PC-3 (cell line): ENCODE data around the gene ADGRG6. TPM values are rescaled to one million over a fixed set of nuclear protein-coding genes. Genes with fewer than 3 reads are reported as not detected.

Source experiments
- ATAC-seq: fragments of 200-7000 bp; cut with Tn5 transposase; 2 replicates; pipeline ENCODE4 v1.9.1; 2020; ENCODE audit warnings: mild to moderate bottlenecking, moderate library complexity
- BruUV-seq: library from RNA; stranded (reverse); fragments of 400-500 nt; replicated peaks from 2 replicates; lab custom pipeline; 2021; lab: Mats Ljungman, UMichigan
- CTCF ChIA-PET: fragments of 300-600 bp; sonication (Branson Sonifier 250); formaldehyde crosslinking; loops from one replicate; lab custom pipeline; 2022; ENCODE audit warnings: antibody characterized with exemption; lab: Charles Lee
- POLR2A ChIA-PET: fragments of 300-600 bp; sonication (Branson Sonifier 250); formaldehyde crosslinking; loops from one replicate; lab custom pipeline; 2022; ENCODE audit warnings: antibody characterized with exemption; ENCODE audit not compliant: unreplicated experiment; lab: Charles Lee
- DNase-seq: peaks from one replicate; pipeline ENCODE4 v3.0.0-alpha.2; 2015
- H2AFZ ChIP-seq: fragments of 300-600 bp; sonication (generic); 2 replicates; pipeline ENCODE4 v1.6.0; 2016; ENCODE audit warnings: antibody characterized with exemption, low read length
- H3F3A ChIP-seq: fragments of 300-600 bp; sonication (generic); one replicate; pipeline ENCODE4 v1.6.0; 2017; ENCODE audit warnings: antibody characterized with exemption, low read length, control low read depth, mild to moderate bottlenecking; ENCODE audit not compliant: unreplicated experiment
- H3K27ac ChIP-seq: fragments of 300-600 bp; sonication (generic); 2 replicates; pipeline ENCODE4 v1.5.1; 2016; ENCODE audit warnings: mild to moderate bottlenecking, low read length
- H3K27me3 ChIP-seq: fragments of 300-600 bp; sonication (generic); 2 replicates; pipeline ENCODE4 v1.6.1; 2016; ENCODE audit warnings: low read length, mixed read lengths
- H3K36me3 ChIP-seq: fragments of 300-600 bp; sonication (generic); 2 replicates; pipeline ENCODE4 v1.6.1; 2016; ENCODE audit warnings: low read depth, mixed run types, low read length, mixed read lengths
- H3K4me1 ChIP-seq: fragments of 300-600 bp; sonication (generic); 2 replicates; pipeline ENCODE4 v1.5.1; 2016; ENCODE audit warnings: low read length; ENCODE audit not compliant: insufficient read depth
- H3K4me2 ChIP-seq: fragments of 300-600 bp; sonication (generic); 2 replicates; pipeline ENCODE4 v1.6.0; 2016; ENCODE audit warnings: low read length
- H3K4me3 ChIP-seq: fragments of 300-600 bp; sonication (generic); 2 replicates; pipeline ENCODE4 v1.5.1; 2016; ENCODE audit warnings: mild to moderate bottlenecking, low read length, mixed read lengths
- H3K79me2 ChIP-seq: fragments of 300-600 bp; sonication (generic); 2 replicates; pipeline ENCODE4 v1.6.1; 2017; ENCODE audit warnings: low read length, mixed read lengths
- H3K9ac ChIP-seq: fragments of 300-600 bp; sonication (generic); 2 replicates; pipeline ENCODE4 v1.6.0; 2016; ENCODE audit warnings: mild to moderate bottlenecking, low read length
- H3K9me2 ChIP-seq: fragments of 300-600 bp; sonication (generic); replicated peaks from 2 replicates; pipeline ENCODE4 v1.6.1; 2016; ENCODE audit warnings: mixed run types, low read length, mixed read lengths
- H3K9me3 ChIP-seq: fragments of 300-600 bp; sonication (generic); 2 replicates; pipeline ENCODE4 v1.6.1; 2016; ENCODE audit warnings: low read length, mixed read lengths
- H4K20me1 ChIP-seq: fragments of 300-600 bp; sonication (generic); 2 replicates; pipeline ENCODE4 v1.6.1; 2016; ENCODE audit warnings: low read length, mixed read lengths
- CTCF ChIP-seq: fragments of 300-600 bp; sonication (generic); conservative IDR thresholded peaks from 2 replicates; pipeline ENCODE4 v1.5.1; 2017; ENCODE audit warnings: antibody characterized with exemption, low read depth, mild to moderate bottlenecking, low read length
- EZH2 ChIP-seq: fragments of 300-600 bp; sonication (generic); IDR thresholded peaks from one replicate; pipeline ENCODE4 v1.6.1; 2017; ENCODE audit warnings: antibody characterized with exemption, mild to moderate bottlenecking, low read length; ENCODE audit not compliant: unreplicated experiment
- EZH2phosphoT487 ChIP-seq: fragments of 300-600 bp; sonication (generic); IDR thresholded peaks from 2 replicates; pipeline ENCODE4 v1.6.1; 2018; ENCODE audit warnings: mild to moderate bottlenecking, antibody characterized with exemption, low read length, borderline replicate concordance
- intact Hi-C: fragments of 100-400 bp; cut with micrococcal nuclease; formaldehyde crosslinking; loops from 2 replicates; pipeline ENCODE4 v1.9.0; 2023
- total RNA-seq: library from RNA; depleted of rRNA; stranded (reverse); fragments of >200 nt; gene quantifications from 2 replicates; pipeline ENCODE4 v1.2.3, GENCODE V29; 2014

The ADGRG6 gene
- total RNA-seq, 1 experiment from 2014 or later = 73.2 TPM

- Histone ChIP-seq H3K4me3 (peak overlapping the region; percentile 15; the same call in 1 of the 2 replicates), H3K9ac (peak overlapping the region; percentile 77), H3K4me1 (peaks cover 70% of the 10 kb centered on the region), H3F3A (peaks cover 10% of the 10 kb centered on the region), H3K4me2 (peak overlapping the region; percentile 50), H2AFZ (no peak overlapping the region), H3K79me2 (peaks cover 77% of the 10 kb centered on the region), H4K20me1 (no peaks in the 10 kb centered on the region), H3K36me3 (peaks cover 17% of the 10 kb centered on the region; the same call in 1 of the 2 replicates), H3K9me2 (no peaks in the 10 kb centered on the region), H3K9me3 (no peaks in the 10 kb centered on the region), H3K27ac (peak overlapping the region; percentile 96), H3K27me3 (no peaks in the 10 kb centered on the region)
- intact Hi-C loops = loop anchor here (2.0 kb wide), 1 partner anchor 50 kb away; no protein-coding TSS in a partner anchor
- DNase-seq = peak; percentile 63
- ChIA-PET POLR2A (no interaction called here), CTCF (no interaction called here)
- no TSS peak for BruUV-seq
- peak; percentile 46 for ATAC-seq
- TF ChIP-seq EZH2phosphoT487 = no peak
- no peak for TF ChIP-seq CTCF
- no peak for TF ChIP-seq EZH2
Observed at GRCh38 chr6:142322504-142323198, 20.8 kb downstream of the ADGRG6 start.

GRCh38 chr6:142323377-142323776 is 21.6 kb downstream of the ADGRG6 start:
- no peaks in the 10 kb centered on the region for H4K20me1 ChIP-seq
- peaks cover 10% of the 10 kb centered on the region for H3F3A ChIP-seq
- H2AFZ ChIP-seq = no peak overlapping the region
- POLR2A ChIA-PET = no interaction called here
- intact Hi-C loops = loop anchor here (2.0 kb wide), 1 partner anchor 49 kb away; no protein-coding TSS in a partner anchor
- H3K4me1 ChIP-seq = peaks cover 73% of the 10 kb centered on the region
- peak overlapping the region; percentile 15; the same call in 1 of the 2 replicates for H3K4me3 ChIP-seq
- CTCF ChIA-PET = no interaction called here
- peak overlapping the region; percentile 96 for H3K27ac ChIP-seq
- peak; percentile 83 for ATAC-seq
- no peaks in the 10 kb centered on the region for H3K27me3 ChIP-seq
- TF ChIP-seq EZH2 (no peak), CTCF (no peak), EZH2phosphoT487 (no peak)
- no peaks in the 10 kb centered on the region for H3K9me2 ChIP-seq
- H3K9me3 ChIP-seq = no peaks in the 10 kb centered on the region
- H3K9ac ChIP-seq = peak overlapping the region; percentile 82
- BruUV-seq = no TSS peak
- peaks cover 23% of the 10 kb centered on the region; the same call in 1 of the 2 replicates for H3K36me3 ChIP-seq
- peaks cover 83% of the 10 kb centered on the region for H3K79me2 ChIP-seq
- peak overlapping the region; percentile 81 for H3K4me2 ChIP-seq
- peak; percentile 98 for DNase-seq

- ChIA-PET CTCF (no interaction called here), POLR2A (no interaction called here)
- no peak overlapping the region for H2AFZ ChIP-seq
- H4K20me1 ChIP-seq = no peaks in the 10 kb centered on the region
- H3K4me1 ChIP-seq = peaks cover 73% of the 10 kb centered on the region
- H3K27me3 ChIP-seq = no peaks in the 10 kb centered on the region
- intact Hi-C loops = no loop called here
- no peaks in the 10 kb centered on the region for H3K9me2 ChIP-seq
- DNase-seq (no peak), ATAC-seq (no peak)
- peaks cover 83% of the 10 kb centered on the region for H3K79me2 ChIP-seq
- H3K9me3 ChIP-seq = no peaks in the 10 kb centered on the region
- H3K4me2 ChIP-seq = peak overlapping the region; percentile 81
- H3K4me3 ChIP-seq = peak overlapping the region; percentile 33
- no peak for TF ChIP-seq EZH2
- no peak for TF ChIP-seq EZH2phosphoT487
- TF ChIP-seq CTCF = no peak
- BruUV-seq = TSS peak; percentile 59
- peak overlapping the region; percentile 82 for H3K9ac ChIP-seq
- H3K27ac ChIP-seq = peak overlapping the region; percentile 96
- H3K36me3 ChIP-seq = peaks cover 21% of the 10 kb centered on the region; the same call in 1 of the 2 replicates
- peaks cover 10% of the 10 kb centered on the region for H3F3A ChIP-seq
Observed at GRCh38 chr6:142324111-142324510, 22.3 kb downstream of the ADGRG6 start.
